Suprapubic skin (tissue), 4 donors: ENCODE data around the gene OCEL1. TPM values are rescaled to one million over a fixed set of nuclear protein-coding genes. Genes with fewer than 3 reads are reported as not detected.

Experiments
- DNase-seq, 2 donors: peaks; one replicate each; pipeline ENCODE4 v3.0.0-alpha.2; 2019; ENCODE audit warnings: low spot score in 2 of 2
- H3K27ac ChIP-seq: fragments of 200-600 bp; sonication (generic); one replicate; pipeline ENCODE4 v1.5.1; 2019
- H3K27me3 ChIP-seq: fragments of 200-600 bp; sonication (generic); one replicate; pipeline ENCODE4 v1.5.1; 2019
- H3K36me3 ChIP-seq: fragments of 200-600 bp; sonication (generic); one replicate; pipeline ENCODE4 v1.5.1; 2019
- H3K4me1 ChIP-seq: fragments of 200-600 bp; sonication (generic); one replicate; pipeline ENCODE4 v1.5.1; 2019
- H3K4me3 ChIP-seq: fragments of 200-600 bp; sonication (generic); one replicate; pipeline ENCODE4 v1.5.1; 2019; ENCODE audit warnings: mild to moderate bottlenecking
- H3K9me3 ChIP-seq: fragments of 200-600 bp; sonication (generic); one replicate; pipeline ENCODE4 v1.5.1; 2019
- EP300 ChIP-seq: sonication (generic); formaldehyde crosslinking; IDR thresholded peaks from one replicate; pipeline ENCODE4 v1.6.1; 2017; ENCODE audit warnings: antibody characterized with exemption
- POLR2A ChIP-seq, 2 donors: fragments of 450-650 bp; IDR thresholded peaks; one replicate each; pipeline ENCODE4 v1.6.1; 2017; ENCODE audit warnings: antibody characterized with exemption in 2 of 2, mild to moderate bottlenecking in 2 of 2, moderate library complexity in 2 of 2
- POLR2AphosphoS5 ChIP-seq, 3 donors: sonication (generic); formaldehyde crosslinking; IDR thresholded peaks; one replicate each; pipeline ENCODE4 v1.6.1; 2017; ENCODE audit warnings: antibody characterized with exemption in 3 of 3
- WGBS: methylation state at CpG from one replicate; pipeline ENCODE4 v1.1.5; 2018; 5-methylcytosine and 5-hydroxymethylcytosine counted together
- total RNA-seq, 4 donors: library from RNA; depleted of rRNA; stranded (reverse); fragments of >200 nt; gene quantifications; one replicate each; pipeline ENCODE4 v1.1.0, GENCODE V29; 2016
- TF ChIP-seq, protein P1 (sequence below), 2 donors: fragments of 200-600 bp in 1 of 2; fragments of 450-650 bp in 1 of 2; sonication (generic) in 1 of 2; IDR thresholded peaks; one replicate each; pipeline ENCODE4 v1.5.1; 2016 to 2019; ENCODE audit warnings: antibody characterized with exemption in 2 of 2, mild to moderate bottlenecking in 1 of 2, moderate library complexity in 1 of 2

OCEL1 gene
- total RNA-seq, 4 donors from 2014 or later = 2.7 to 9.7 (median 4.8) TPM

DNA sequence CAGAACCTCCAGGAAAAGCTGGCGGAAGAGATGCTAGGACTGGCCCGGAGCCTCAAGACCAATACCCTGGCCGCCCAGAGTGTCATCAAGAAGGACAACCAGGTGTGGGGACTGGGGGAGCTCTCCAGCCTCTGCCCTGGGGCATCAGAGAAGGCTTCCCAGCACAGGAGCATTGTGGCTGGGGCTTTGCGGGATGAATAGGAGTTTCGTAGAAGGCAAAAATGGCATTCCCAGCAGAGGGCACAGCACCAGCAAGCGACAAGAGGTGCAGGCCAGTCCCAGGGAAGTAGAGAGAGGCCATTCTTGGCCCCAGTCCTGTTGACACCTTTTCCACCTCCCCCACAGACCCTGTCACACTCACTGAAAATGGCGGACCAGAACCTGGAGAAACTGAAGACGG, 6.7 kb upstream of the OCEL1 start:
- Histone ChIP-seq H3K27ac (no peak overlapping the region), H3K27me3 (no peaks in the 10 kb centered on the region), H3K9me3 (no peaks in the 10 kb centered on the region), H3K36me3 (peaks cover 14% of the 10 kb centered on the region), H3K4me3 (no peak overlapping the region), H3K4me1 (peaks cover 21% of the 10 kb centered on the region)
- 98% methylated on average over 7 of the region's 8 CpGs for WGBS
- TF ChIP-seq, protein P1, sequence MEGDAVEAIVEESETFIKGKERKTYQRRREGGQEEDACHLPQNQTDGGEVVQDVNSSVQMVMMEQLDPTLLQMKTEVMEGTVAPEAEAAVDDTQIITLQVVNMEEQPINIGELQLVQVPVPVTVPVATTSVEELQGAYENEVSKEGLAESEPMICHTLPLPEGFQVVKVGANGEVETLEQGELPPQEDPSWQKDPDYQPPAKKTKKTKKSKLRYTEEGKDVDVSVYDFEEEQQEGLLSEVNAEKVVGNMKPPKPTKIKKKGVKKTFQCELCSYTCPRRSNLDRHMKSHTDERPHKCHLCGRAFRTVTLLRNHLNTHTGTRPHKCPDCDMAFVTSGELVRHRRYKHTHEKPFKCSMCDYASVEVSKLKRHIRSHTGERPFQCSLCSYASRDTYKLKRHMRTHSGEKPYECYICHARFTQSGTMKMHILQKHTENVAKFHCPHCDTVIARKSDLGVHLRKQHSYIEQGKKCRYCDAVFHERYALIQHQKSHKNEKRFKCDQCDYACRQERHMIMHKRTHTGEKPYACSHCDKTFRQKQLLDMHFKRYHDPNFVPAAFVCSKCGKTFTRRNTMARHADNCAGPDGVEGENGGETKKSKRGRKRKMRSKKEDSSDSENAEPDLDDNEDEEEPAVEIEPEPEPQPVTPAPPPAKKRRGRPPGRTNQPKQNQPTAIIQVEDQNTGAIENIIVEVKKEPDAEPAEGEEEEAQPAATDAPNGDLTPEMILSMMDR (IDR thresholded peaks at IDR 0.05) = no peak
- TF ChIP-seq EP300 (no peak), POLR2A (IDR thresholded peaks at IDR 0.05) (no peak), POLR2AphosphoS5 (IDR thresholded peaks at IDR 0.05) (no peak)
- DNase-seq = no peak

DNA sequence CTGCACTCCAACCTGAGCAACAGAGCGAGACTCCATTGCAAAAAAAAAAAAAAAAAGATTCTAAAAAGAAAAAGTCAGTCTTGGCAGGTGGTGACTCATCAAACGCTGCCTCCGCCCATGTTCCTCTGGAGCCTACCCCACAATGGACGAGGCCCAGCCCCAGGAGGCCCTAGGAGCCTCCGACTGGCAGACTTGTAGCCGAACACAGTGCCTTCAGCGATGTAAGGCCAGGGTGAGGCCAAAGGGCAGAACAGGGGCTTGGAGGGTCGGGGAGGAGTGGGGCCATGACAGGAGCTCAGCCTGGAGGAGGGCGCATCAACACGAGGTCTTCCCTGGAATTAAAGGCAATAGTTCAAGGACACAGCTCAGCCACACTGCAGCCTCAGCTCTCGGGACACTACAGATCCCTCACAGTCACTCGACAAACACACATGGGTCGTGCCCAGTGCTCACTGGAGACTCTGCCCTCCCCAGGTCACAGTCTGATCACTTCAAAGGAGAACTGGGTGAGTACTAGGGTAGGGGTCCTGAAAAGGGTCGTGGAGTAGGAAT, 5.7 kb upstream of the OCEL1 start:
- WGBS = 23% methylated on average over 12 of the region's 14 CpGs

DNA sequence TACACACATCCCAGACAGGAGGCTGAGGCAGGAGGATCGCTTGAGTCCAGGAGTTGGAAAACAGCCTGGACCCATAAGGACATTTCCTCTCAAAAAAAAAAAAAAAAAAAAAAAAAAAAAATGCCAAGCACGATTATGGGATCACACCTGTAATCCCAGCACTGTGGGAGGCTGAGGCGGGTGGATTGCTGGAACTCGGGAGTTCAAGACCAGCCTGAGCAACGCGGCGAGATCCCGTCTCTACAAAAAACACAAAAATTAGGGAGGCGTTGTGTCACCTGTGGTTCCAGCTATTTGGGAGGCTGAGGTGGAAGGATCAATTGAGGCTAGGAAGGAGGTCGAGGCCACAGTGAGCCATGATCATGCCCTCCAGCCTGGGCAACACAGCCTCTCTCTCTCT, 973 bp upstream of the OCEL1 start:
- WGBS = 82% methylated on average over 10 of the region's 10 CpGs
- no peak overlapping the region for H3K27ac ChIP-seq
- no peak overlapping the region for H3K4me3 ChIP-seq
- DNase-seq = no peak
- H3K9me3 ChIP-seq = no peaks in the 10 kb centered on the region
- no peak for TF ChIP-seq EP300
- no peak for TF ChIP-seq POLR2A (IDR thresholded peaks at IDR 0.05)
- no peak for TF ChIP-seq POLR2AphosphoS5 (IDR thresholded peaks at IDR 0.05)
- TF ChIP-seq, protein P1 (IDR thresholded peaks at IDR 0.05) = no peak
- no peaks in the 10 kb centered on the region for H3K27me3 ChIP-seq
- H3K4me1 ChIP-seq = peaks cover 29% of the 10 kb centered on the region
- peaks cover 3% of the 10 kb centered on the region for H3K36me3 ChIP-seq

More for the DNA sequence above, 5.7 kb upstream of the OCEL1 start:
- TF ChIP-seq POLR2A (IDR thresholded peaks at IDR 0.05) = no peak
- TF ChIP-seq, protein P1 (IDR thresholded peaks at IDR 0.05) = no peak
- TF ChIP-seq EP300 = no peak
- no peak for TF ChIP-seq POLR2AphosphoS5 (IDR thresholded peaks at IDR 0.05)
- Histone ChIP-seq H3K4me3 (no peak overlapping the region), H3K27ac (peak overlapping the region; percentile 34), H3K9me3 (no peaks in the 10 kb centered on the region), H3K36me3 (peaks cover 14% of the 10 kb centered on the region), H3K4me1 (peaks cover 15% of the 10 kb centered on the region), H3K27me3 (no peaks in the 10 kb centered on the region)
- no peak for DNase-seq

DNA sequence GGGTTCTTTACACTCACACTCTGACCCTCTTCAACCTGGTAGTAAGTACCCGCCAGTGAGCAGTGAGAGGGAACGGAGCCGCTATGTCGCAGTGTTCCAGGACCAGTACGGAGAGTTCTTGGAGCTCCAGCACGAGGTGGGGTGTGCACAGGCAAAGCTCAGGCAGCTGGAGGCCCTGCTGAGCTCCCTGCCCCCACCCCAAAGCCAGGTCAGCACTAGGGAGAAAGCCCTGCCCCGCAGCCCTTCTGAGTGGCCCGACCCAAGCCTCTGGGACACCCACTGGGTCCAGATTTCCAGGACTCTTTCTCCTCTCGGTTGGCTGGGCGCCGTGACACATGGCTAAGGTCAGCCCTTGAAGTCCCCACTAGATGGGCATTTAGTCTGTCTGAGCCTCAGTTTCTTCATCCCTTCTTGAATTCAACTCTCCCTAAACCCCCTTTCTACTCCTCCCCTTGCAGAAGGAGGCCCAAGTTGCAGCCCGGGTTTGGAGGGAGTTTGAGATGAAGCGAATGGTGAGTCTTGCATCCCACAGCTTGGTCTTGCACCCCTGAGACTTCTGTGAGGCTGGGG, 1.9 kb downstream of the OCEL1 start:
- TF ChIP-seq POLR2AphosphoS5 (IDR thresholded peaks at IDR 0.05) (no peak), POLR2A (IDR thresholded peaks at IDR 0.05) (no peak), EP300 (no peak)
- TF ChIP-seq, protein P1 (IDR thresholded peaks at IDR 0.05) = no peak
- H3K36me3 ChIP-seq = peaks cover 18% of the 10 kb centered on the region
- H3K4me1 ChIP-seq = peaks cover 23% of the 10 kb centered on the region
- no peaks in the 10 kb centered on the region for H3K27me3 ChIP-seq
- H3K9me3 ChIP-seq = no peaks in the 10 kb centered on the region
- no peak overlapping the region for H3K27ac ChIP-seq
- DNase-seq = no peak
- 78% methylated on average over 8 of the region's 13 CpGs for WGBS
- H3K4me3 ChIP-seq = no peak overlapping the region

DNA sequence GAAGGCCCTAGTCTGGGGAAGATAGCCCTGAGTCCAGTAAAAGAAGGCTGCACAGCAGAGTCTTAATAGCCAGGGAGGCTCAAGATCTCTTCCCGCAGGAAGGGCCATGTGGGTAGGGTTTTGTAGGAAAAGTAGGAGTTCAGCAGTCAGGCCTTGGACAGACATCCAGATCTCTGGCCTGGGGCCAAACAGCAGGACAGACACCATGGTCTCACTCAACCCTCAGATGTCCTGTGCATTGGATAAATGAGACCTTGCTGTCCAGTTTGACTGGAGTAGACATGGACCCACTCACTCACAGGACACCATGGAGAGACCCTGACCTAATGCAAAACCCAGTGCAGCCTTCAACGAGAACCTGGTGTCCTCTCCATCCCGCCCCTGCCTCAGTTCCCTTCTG, 3.9 kb downstream of the OCEL1 start:
- WGBS = 96% methylated on average over 3 of the region's 3 CpGs
- Histone ChIP-seq H3K4me1 (peaks cover 28% of the 10 kb centered on the region), H3K36me3 (peaks cover 23% of the 10 kb centered on the region), H3K9me3 (no peaks in the 10 kb centered on the region), H3K27me3 (no peaks in the 10 kb centered on the region), H3K27ac (no peak overlapping the region), H3K4me3 (no peak overlapping the region)
- DNase-seq = no peak
- TF ChIP-seq POLR2A (IDR thresholded peaks at IDR 0.05) = no peak

DNA sequence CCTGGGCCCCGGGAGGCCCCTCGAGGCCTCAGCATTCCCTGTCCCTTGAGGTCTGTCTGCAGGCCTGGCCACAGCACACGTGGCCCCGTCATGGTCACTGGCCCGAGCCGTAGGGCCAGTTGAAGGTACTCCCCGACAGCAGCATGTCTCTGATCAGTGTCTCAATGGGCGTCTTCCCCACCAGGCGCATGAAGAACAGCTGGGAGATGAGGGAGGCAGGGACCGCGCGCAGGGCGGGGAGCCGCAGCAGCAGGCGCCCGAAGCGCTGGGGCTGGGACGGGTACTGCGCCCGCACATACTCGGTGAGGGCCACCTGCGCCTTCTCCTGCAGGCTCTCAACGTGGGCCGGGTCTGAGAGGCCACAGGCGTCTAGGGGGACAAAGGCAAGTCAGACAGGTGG, 6.2 kb downstream of the OCEL1 start:
- H3K27me3 ChIP-seq = no peaks in the 10 kb centered on the region
- TF ChIP-seq EP300 = no peak
- H3K27ac ChIP-seq = no peak overlapping the region
- WGBS = 87% methylated on average over 24 of the region's 25 CpGs
- no peak for DNase-seq
- H3K4me1 ChIP-seq = peaks cover 35% of the 10 kb centered on the region
- no peak overlapping the region for H3K4me3 ChIP-seq
- peaks cover 23% of the 10 kb centered on the region for H3K36me3 ChIP-seq
- no peaks in the 10 kb centered on the region for H3K9me3 ChIP-seq
